GM12872 (cell line): ENCODE results near the gene ABCC9.

Source experiments
- TF ChIP-seq, protein P1 (sequence below): IDR thresholded peaks from 3 replicates; pipeline ENCODE4 v1.5.1; 2011; ENCODE audit warnings: low read depth, mild to moderate bottlenecking, low read length, moderate library complexity; ENCODE audit not compliant: insufficient read depth

ABCC9 gene

DNA sequence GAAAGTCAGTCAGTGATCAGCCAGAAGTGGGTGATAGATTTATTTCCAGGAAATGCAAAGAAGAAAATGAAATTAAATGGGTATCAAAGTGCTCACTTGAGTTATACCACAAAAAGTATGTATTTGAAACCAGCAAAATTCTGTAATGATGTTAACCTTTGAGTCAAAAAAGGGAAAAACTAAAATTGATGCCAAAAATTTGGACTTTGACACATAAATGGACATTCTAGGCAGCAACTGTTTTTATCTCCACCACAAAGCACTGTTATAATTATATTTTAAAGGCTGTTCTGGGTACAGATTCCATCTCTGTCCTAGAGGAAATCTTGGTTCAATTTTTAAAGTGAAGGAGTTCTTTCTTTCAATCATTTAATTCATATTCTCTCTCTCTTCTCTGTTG lies 135.0 kb downstream of the ABCC9 start:
- TF ChIP-seq, protein P1, sequence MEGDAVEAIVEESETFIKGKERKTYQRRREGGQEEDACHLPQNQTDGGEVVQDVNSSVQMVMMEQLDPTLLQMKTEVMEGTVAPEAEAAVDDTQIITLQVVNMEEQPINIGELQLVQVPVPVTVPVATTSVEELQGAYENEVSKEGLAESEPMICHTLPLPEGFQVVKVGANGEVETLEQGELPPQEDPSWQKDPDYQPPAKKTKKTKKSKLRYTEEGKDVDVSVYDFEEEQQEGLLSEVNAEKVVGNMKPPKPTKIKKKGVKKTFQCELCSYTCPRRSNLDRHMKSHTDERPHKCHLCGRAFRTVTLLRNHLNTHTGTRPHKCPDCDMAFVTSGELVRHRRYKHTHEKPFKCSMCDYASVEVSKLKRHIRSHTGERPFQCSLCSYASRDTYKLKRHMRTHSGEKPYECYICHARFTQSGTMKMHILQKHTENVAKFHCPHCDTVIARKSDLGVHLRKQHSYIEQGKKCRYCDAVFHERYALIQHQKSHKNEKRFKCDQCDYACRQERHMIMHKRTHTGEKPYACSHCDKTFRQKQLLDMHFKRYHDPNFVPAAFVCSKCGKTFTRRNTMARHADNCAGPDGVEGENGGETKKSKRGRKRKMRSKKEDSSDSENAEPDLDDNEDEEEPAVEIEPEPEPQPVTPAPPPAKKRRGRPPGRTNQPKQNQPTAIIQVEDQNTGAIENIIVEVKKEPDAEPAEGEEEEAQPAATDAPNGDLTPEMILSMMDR = no peak

DNA sequence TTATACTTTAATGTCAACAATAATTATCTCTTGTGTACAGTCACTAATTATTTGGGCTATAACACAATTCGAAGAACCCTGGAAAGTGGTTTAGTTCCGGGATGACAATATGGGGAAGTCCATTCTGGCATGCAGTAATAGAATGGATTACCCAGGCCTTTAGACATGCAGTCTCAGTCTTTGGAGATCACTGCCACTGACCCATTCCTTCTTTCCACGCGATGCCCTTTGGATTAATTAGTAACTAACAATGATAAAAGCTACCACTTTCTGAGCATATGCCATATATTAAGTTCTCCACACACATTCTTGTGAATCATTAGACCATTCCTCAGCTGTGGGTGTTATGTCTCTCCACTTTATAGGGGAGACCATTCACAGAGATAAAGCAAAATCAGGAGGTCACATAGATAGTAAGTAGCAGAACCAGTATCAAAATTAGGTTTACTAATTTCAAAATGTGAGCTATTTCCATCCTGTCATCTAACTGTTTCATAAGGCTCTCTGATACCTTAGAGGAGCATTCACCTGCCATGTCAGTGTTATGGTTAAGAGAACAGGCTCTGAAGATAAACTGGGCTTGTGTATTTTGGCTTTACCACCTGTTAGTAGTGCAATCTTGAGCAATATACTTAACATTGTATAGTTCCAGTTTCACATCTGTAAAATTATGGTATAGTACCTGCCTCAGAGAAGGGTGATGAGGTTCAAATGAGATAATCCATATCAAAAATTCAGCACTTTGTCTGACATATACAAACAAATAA lies 139.5 kb downstream of the ABCC9 start:
- TF ChIP-seq, protein P1 = no peak

DNA sequence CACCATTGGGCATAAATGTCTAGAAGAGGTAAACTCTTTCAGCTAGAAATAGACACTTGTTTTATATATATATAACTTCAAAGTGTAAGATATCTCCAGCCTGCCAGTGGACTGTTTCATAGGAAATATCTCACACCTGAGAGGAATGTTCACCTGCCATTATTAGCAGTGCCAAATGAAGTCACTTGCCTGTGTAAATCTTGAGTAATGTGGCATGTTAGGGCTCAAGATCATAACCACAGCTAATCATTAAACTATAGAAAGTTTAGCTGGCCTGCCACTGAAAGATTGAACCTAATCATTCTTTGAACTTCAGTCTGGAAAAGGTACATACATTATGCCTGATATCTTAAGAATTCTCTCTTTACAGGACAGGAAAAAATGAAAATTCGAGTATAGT lies 141.2 kb downstream of the ABCC9 start:
- TF ChIP-seq, protein P1 = no peak

DNA sequence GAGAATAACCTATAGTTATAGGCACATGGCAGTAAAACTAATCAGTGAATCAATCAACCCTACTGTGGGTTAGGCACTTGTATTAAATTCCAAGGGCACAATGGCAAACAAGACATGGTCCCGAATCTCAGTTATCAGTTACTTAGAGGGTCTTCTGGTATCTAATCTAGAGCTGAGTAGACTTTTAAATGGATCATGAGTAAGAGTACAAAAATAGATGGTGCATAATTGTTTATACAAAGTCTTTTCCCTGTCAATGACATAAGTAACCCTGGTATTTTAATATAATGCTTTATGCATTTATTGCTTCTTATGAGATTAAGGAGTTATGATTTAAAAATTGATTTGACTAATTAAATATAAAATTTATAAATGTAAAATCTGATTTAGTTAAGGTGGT lies 143.7 kb downstream of the ABCC9 start:
- TF ChIP-seq, protein P1 = no peak

DNA sequence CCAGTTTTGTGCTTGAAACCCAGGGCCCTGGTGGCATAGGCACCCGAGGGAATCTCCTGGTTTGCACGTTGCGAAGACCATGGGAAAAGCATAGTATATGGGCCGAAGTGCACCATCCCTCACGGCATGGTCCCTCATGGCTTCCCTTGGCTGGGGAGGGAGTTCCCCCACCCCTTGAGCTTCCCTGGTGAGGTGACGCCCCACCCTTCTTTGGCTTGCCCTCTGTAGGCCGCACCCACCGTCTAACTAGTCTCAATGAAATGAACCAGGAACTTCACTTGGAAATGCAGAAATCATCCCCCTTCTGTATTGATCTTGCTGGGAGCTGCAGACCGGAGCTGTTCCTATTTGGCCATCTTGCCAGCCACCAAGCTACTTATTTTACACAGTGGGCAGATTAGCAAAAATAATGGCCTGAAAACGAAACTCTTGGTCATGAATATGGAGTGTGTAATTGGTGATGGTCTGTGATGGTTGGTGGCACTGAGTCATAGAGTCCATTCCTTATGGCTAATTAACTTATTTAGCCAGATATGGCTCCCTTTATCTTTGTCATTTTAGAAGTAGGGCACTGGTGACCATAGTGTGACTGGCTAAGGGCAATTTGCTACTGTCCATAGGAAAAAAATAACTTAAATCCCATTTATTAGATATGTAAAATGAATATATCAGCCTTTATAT lies 145.4 kb downstream of the ABCC9 start:
- TF ChIP-seq, protein P1 = no peak

DNA sequence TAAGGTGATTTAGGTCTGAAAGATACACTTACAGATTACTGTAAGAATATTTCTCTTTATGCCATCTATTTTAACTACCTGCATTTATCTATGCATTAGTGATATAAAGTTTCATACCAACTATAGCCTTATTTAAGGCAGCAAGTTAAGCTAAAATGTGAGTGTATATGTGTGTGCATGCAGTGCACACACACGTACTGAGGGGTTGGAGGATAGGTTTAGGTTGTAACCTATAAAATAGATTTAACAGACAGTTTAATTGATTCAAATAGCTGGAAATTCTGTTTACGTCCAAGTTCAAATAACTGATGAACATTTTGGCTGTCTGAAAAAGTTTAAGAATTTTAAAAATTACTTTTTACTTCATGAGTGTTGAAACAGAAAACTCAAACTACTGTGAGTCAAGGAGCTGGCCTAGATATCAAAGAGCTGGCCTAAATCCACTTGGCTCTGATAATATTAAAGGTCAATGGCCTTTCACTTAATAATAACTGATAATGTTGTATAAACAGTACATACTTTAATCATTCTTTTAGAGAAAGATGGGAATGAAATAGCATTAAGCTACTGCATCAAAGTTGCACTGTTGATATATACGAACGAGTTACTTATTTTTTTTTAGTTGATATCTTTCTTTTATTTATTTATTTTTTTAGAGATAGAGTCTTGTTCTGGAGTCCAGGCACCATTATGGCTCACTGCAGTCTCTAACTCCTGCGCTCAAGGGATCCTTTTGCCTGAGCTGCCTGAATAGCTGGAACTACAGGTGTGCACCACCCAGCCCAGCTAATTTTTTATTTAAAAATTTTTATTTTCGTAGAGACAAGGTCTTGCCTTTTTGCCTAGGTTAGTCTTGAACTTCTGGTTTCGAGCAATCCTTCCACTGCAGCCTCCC lies 152.9 kb downstream of the ABCC9 start:
- TF ChIP-seq, protein P1 = no peak

DNA sequence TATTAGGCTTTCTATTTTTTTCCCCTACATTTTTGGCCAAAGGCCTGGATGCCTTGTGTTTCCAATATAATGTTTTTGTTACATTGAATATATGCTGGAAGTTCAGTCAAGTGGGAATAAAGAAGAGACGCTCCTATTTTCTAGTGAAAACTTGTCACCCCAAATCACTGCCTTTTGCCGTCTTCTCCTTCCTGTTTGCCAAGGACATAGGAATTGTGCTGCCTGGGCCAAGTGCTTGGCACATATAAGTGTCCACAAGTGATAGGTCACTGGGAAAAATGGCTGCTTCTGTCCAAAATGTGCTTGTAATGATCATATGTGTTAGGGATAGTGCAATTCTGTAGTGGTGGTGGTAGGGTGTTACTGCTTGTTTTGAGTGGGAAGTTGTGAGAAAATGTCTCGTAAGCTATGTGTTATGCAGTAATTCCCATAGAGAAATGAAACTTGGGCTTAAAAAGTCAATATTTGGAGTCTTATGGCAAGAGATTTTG lies 155.1 kb downstream of the ABCC9 start:
- TF ChIP-seq, protein P1 = no peak
